NCI-H2227 treated with DMSO at 0.1 percent for 48 hours (cell line): Measurements from ENCODE around the gene TFG.

ENCODE experiments used
- DNase-seq: peaks from one replicate; lab custom pipeline; 2025; lab: John Stamatoyannopoulos, UW

Gene TFG

DNA sequence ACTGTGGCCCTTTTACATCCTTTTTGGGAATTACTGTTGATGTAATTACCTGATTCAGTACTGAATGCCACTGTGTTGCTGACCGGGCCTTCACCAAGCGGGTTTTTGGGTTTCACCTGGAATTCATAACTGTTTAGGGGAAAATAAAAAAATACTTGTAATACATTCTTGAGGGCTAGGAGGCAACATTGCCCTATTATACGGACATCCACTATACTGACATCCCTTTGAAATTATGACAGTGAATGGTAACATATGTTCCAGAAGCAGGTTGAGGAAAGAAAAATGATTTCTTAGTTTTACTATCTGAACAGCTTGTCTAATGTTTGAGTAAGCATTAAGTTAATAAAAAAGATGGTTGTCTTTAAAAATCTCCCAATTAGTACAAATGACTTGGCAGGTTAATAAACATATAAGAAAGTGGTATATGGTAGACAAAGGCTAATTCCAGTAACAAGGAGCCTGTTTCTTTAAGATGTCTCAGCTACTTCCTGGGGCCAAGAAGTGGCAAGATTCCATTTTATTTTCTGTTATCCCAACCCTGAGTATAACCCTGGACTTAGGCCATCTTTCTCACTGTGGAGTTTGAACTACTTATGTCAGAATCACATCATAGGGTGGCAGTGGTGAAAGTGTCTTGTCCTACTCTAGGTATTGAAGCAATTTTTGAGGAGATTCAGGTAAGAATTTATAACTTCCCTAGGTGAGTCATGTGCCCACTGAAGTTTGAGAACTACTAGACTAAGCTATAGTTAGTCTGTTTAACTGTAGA lies 45.5 kb downstream of the TFG start:
- no peak for DNase-seq

DNA sequence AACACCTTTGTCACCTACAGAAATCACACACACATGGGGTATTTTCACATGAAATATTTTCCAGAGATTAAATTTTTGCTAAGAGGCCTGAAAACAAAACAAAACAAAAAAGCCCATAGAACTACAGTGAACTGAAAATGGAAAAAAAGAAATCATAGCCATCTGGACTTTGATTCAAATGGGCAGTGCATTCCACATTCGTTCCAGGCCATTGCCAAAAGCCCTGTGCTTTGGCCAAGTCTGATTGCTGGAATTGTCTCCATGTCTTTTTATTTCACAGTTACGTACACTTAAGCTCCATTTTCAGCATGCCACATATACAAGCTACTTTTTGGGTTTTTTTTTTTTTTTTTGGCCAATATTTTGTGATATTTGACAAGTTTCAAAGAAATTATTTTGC lies 47.1 kb downstream of the TFG start:
- no peak for DNase-seq

DNA sequence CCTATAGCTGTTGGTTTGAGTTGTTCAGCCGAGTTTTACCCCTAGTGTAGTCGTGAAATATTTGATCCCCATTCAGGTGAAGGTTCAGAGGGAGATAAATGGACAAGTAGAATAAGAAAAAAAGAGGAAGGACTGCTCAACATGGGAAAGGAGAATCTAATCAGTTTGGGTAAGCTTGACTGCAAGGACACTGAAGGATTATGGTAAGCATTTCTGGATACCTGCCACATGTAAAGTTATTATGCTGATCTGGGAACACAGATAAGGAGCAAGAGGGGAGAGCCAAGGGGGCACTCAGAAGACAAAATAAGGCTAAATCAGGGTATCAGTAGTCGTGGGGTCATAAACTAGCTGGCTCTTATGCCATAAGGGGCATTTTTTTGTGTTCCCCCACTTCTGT lies 49.9 kb downstream of the TFG start:
- no peak for DNase-seq

- DNase-seq: no peak
These were observed 50.7 kb downstream of the TFG start for GRCh38 chr3:100759950-100760349.

DNA sequence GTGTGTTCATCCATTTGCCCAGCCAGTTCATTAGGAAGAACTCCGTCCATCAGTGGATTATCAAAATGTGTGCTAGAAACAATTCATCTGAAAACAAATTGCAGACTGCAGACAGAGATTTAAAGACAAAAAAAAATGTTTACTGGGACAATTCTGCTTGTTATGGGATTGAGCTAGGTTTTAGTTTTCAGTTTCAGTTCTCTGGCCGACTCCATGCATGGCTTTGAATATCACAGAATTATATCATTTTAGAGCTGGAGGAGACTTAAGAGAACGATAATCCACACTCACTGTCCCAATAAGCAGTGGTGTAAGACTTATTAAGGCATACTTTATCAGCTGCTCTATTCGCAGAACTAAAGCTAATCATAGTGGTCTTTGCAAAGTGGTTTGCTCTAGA lies 51.1 kb downstream of the TFG start:
- DNase-seq: no peak

DNA sequence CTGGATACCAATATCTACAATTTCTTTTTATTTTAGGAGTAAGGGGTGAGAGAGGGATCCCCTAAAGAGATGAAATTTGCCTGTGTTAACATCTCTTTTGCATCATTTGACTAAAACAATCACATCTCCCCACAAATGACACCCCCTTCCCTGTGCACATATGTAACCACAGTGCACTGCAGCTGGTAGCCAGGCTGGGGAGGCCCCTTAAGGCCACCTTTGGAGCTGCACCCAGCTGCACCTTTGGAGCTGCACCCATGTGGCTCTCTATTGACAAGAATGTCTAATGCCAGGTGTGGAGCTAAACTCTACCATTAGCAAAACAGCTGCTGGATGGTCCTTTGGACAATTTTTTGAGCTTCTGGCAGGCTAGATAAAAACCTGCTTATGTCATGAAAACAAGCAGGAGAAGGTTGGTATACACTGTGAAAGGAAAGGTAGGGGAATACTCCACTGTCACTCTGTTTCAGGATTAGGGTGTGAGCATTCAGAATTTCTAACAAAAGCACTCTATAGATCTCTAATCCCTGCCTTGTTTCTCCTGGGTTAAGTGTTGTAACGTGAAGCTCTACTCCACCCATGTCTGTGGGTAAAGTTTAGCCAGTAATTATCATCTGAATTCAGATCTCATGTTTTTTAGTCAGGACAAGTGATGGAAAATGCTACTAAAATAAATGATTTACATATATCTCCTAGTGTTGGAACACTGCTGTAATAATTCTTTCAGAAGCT lies 52.1 kb downstream of the TFG start:
- no peak for DNase-seq

DNA sequence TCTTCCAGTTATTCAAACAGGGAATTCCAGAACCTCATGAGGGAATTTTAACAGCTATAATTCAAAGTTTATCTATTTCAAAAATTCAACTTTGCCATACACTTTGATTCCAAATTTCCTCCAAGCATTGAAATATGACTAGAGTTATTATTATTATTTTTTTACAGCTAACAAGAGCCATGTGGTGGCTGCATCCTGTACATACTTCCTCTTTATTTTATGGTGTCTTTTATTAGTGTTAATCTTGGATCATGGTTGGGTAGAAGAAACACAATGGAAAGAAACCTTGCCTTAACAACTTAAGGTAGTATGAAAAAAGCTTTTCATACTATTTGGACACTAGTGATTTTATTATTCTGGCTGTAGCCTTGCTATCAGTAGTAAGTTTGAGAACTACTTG lies 52.7 kb downstream of the TFG start:
- no peak for DNase-seq

DNA sequence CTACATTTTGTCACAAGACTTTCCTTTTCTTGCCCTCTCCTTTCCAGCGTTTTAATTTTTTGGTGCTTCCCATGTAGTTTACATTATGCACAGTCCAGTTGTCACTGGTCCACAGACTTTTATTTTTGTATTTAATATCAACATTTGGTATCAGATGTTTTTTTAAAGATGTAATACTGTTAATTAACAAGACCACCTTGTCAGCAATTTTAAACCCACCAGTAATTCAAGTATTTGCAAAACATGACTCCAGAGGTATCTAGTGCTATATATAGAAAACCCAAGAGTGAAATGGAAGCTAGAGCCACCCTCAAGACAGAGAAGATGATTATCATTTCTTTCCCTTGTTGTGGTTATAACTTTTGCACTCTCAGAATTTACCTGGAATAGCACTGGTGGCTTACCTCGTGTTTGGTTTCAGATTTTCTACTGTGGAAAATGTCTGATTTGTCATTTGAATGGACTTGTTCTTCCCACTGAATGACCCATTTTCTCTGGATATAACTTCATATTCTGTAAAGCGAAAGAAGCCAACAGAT lies 56.2 kb downstream of the TFG start:
- no peak for DNase-seq

DNA sequence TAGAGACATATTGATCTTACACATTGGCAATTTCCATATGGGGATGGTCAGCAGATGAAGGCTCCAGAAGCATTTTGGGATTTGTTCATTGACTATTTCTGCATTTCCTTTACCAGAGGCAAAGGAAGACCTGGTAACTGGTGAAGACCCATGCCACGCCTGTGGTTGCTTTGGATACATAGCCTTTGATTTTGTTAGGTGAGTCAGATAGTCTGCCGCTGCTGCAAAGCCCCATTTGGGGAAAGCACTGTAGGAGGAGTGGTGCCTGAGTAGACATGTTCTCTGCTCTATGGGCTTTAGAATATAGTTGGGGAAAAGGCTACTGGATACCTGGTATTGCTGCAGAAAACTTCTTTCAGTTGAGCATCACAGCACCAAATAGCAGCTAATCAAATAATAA lies 56.8 kb downstream of the TFG start:
- no peak for DNase-seq

- DNase-seq: no peak
These were observed 60.4 kb downstream of the TFG start for GRCh38 chr3:100769693-100770092.

GRCh38 chr3:100775226-100775625 lies 65.9 kb downstream of the TFG start:
- no peak for DNase-seq

DNA sequence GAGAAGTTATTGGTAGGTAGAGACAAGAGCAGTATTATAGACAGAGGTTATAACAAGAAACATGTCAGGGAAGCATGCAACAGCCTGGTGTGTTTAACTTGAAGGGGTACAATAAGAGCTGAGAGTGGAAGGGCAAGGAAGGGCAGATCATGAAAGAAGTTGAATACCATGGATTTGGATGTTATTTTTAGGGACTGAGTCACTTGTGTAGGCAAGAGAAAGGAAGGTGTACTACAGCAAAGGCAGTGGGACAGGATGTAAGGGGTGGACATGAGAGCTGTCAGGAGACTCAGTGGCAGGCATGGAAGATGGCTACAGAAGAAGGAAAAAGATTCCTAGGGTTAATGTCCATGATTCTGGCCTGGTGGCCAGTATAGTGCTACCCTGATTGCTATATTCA lies 66.4 kb downstream of the TFG start:
- no peak for DNase-seq

GRCh38 chr3:100776097-100776729 lies 66.9 kb downstream of the TFG start:
- DNase-seq: no peak

DNA sequence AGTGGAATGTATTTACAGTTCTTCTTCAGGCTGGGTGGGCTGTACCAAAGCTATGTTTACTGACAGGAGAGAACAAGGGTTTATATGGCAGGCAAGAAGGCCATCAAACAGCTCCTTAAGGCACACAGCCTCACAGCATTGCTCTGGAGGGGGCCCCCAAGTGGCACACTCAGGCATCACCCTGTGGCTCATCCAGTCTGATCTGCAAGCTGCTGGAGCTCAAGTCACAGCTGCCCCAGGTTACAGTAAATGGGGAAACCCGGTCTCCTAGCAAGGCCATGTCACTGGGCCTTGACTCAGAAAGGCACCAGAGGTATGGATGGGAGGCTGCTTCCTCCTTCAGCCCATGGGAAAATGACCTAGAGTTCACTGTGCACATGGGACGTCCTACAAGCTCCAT lies 67.5 kb downstream of the TFG start:
- DNase-seq: no peak

- DNase-seq: no peak
These were observed 68.0 kb downstream of the TFG start for GRCh38 chr3:100777271-100777670.

DNA sequence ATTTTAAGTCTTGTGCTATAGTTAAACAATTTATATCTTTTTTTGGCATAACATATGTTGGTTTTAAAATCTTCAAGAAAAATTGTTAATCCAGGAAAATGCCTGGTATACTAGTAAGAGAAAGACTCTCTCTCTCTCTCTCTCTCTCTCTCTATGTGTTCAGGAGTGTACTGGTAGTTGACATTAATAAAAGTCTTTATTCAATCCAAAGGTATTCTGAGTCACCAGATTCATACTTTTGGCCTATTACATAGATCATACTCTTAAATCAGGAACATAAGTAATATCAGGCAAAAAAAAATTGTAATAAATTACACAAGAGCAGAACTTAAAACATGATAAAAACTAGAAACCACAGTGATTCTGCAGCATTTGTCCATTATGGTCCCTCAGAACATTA lies 70.2 kb downstream of the TFG start:
- DNase-seq: no peak

- DNase-seq: no peak
These were observed 70.9 kb downstream of the TFG start for GRCh38 chr3:100780071-100780622.

- DNase-seq: no peak
These were observed 72.0 kb downstream of the TFG start for GRCh38 chr3:100781301-100781700.

DNA sequence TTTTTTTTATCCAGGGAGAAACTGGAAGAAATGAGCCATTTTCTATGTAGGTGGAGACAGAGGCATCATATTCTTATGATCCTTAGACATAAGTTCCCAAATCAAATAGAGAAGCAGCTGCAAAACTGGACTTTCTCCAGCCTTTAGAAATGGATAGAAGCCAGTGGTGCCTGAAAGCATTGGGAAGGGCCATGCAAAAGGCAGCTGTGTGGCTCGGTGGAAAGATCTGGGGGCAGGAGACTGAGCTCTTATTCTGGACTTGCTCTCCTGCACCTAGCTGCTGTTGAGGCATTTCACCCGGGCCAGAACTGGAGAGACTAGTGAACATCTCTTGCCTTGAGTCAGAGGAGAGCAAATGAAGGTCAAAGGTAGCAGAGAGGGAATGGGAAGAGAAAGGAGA lies 73.1 kb downstream of the TFG start:
- no peak for DNase-seq

- DNase-seq: no peak
These were observed 73.6 kb downstream of the TFG start for GRCh38 chr3:100782906-100783305.

- DNase-seq: no peak
These were observed 74.3 kb downstream of the TFG start for GRCh38 chr3:100783619-100784018.

GRCh38 chr3:100789579-100789978 lies 80.3 kb downstream of the TFG start:
- no peak for DNase-seq

DNA sequence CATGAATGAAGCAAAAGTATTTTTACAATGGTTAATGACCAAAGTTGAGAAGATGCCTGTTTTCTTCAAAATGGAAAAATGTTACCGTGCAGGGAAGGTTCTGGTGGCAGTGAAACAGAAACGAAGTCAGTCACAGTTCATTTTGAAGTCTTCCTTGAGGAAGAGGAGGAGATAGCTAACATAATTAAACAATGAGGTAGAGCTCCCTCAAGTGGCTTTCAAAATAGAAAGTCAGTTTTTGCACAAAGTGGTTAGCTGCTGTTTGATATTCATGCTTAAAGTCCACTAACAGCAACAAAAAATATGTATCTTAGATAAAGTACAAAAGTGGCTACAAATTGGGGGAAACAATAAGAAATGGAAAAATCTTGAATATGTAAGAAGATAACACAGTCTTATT lies 87.3 kb downstream of the TFG start:
- DNase-seq: no peak
